ENCODE measurements around the gene NTRK3. TPM values are rescaled to one million over a fixed set of nuclear protein-coding genes. Genes with fewer than 3 reads are reported as not detected.

Gene NTRK3
- total RNA-seq, 1 experiment from 2014 or later, result not detected

- intact Hi-C loops (cut with micrococcal nuclease; ENCODE audit: unreplicated experiment), result no loop called here
- Mint-ChIP-seq H3K36me3 (ENCODE audit: insufficient read depth, unreplicated experiment) (no peaks in the 10 kb centered on the region), H3K27ac (ENCODE audit: unreplicated experiment) (no peak overlapping the region), H3K4me3 (ENCODE audit: low read depth, unreplicated experiment) (no peak overlapping the region), H3K4me1 (ENCODE audit: low read depth, unreplicated experiment) (no peaks in the 10 kb centered on the region), H3K27me3 (ENCODE audit: unreplicated experiment) (no peaks in the 10 kb centered on the region), H3K9me3 (ENCODE audit: low read depth, unreplicated experiment) (peaks cover 15% of the 10 kb centered on the region)
- DNase-seq, result no peak
- CTCF ChIA-PET, result no interaction called here
- BruUV-seq (replicated peaks), result no TSS peak
- TF ChIP-seq, protein P1, sequence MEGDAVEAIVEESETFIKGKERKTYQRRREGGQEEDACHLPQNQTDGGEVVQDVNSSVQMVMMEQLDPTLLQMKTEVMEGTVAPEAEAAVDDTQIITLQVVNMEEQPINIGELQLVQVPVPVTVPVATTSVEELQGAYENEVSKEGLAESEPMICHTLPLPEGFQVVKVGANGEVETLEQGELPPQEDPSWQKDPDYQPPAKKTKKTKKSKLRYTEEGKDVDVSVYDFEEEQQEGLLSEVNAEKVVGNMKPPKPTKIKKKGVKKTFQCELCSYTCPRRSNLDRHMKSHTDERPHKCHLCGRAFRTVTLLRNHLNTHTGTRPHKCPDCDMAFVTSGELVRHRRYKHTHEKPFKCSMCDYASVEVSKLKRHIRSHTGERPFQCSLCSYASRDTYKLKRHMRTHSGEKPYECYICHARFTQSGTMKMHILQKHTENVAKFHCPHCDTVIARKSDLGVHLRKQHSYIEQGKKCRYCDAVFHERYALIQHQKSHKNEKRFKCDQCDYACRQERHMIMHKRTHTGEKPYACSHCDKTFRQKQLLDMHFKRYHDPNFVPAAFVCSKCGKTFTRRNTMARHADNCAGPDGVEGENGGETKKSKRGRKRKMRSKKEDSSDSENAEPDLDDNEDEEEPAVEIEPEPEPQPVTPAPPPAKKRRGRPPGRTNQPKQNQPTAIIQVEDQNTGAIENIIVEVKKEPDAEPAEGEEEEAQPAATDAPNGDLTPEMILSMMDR (IDR thresholded peaks at IDR 0.05; ENCODE audit: unreplicated experiment), result no peak
Measured at GRCh38 chr15:87817553-87817952, 439.0 kb downstream of the NTRK3 start.

- TF ChIP-seq, protein P1 (IDR thresholded peaks at IDR 0.05; ENCODE audit: unreplicated experiment), result no peak
- no TSS peak for BruUV-seq (replicated peaks)
- H3K4me3 Mint-ChIP-seq (ENCODE audit: low read depth, unreplicated experiment), result no peak overlapping the region
- H3K4me1 Mint-ChIP-seq (ENCODE audit: low read depth, unreplicated experiment), result no peaks in the 10 kb centered on the region
- DNase-seq, result no peak
- intact Hi-C loops (cut with micrococcal nuclease; ENCODE audit: unreplicated experiment), result no loop called here
- no peak overlapping the region for H3K27ac Mint-ChIP-seq (ENCODE audit: unreplicated experiment)
- H3K36me3 Mint-ChIP-seq (ENCODE audit: insufficient read depth, unreplicated experiment), result no peaks in the 10 kb centered on the region
- peaks cover 15% of the 10 kb centered on the region for H3K9me3 Mint-ChIP-seq (ENCODE audit: low read depth, unreplicated experiment)
- H3K27me3 Mint-ChIP-seq (ENCODE audit: unreplicated experiment), result no peaks in the 10 kb centered on the region
- CTCF ChIA-PET, result no interaction called here
Measured at GRCh38 chr15:87816811-87817210, 439.7 kb downstream of the NTRK3 start.

GRCh38 chr15:87816016-87816415 lies 440.5 kb downstream of the NTRK3 start:
- Mint-ChIP-seq H3K9me3 (ENCODE audit: low read depth, unreplicated experiment) (peaks cover 15% of the 10 kb centered on the region), H3K4me1 (ENCODE audit: low read depth, unreplicated experiment) (no peaks in the 10 kb centered on the region), H3K36me3 (ENCODE audit: insufficient read depth, unreplicated experiment) (no peaks in the 10 kb centered on the region), H3K4me3 (ENCODE audit: low read depth, unreplicated experiment) (no peak overlapping the region), H3K27me3 (ENCODE audit: unreplicated experiment) (no peaks in the 10 kb centered on the region), H3K27ac (ENCODE audit: unreplicated experiment) (no peak overlapping the region)
- intact Hi-C loops (cut with micrococcal nuclease; ENCODE audit: unreplicated experiment), result no loop called here
- BruUV-seq (replicated peaks), result no TSS peak
- CTCF ChIA-PET, result no interaction called here
- DNase-seq, result no peak
- TF ChIP-seq, protein P1 (IDR thresholded peaks at IDR 0.05; ENCODE audit: unreplicated experiment), result no peak

Other genes starting within 250 kb of the NTRK3 start
- gene MRPL46, start 210.6 kb upstream of the NTRK3 start, total RNA-seq (2022), result 47.6 and 53.8 TPM in 2 replicates
- 66.6 and 75.6 TPM in 2 replicates for gene MRPS11, start 211.0 kb upstream of the NTRK3 start, total RNA-seq (2022)